ENCODE measurements around the gene KCP.

Gene KCP

GRCh38 chr7:128849804-128850490, 60.6 kb downstream of the KCP start:
- TF ChIP-seq POLR2AphosphoS5 (IDR thresholded peaks at IDR 0.05; ENCODE audit: low read depth) (no peak), GABPA (IDR thresholded peaks at IDR 0.05; ENCODE audit: low read depth) (no peak), REST (IDR thresholded peaks at IDR 0.05; ENCODE audit: insufficient replicate concordance, low read depth) (no peak), SPI1 (IDR thresholded peaks at IDR 0.05; ENCODE audit: borderline replicate concordance, low read depth) (no peak)
- Histone ChIP-seq H3K4me3 (replicated peaks; ENCODE audit: insufficient read depth, low read length) (no peak overlapping the region), H3K27me3 (ENCODE audit: insufficient read depth, poor library complexity, severe bottlenecking) (peaks cover 20% of the 10 kb centered on the region), H3K27ac (replicated peaks) (no peak overlapping the region)
- no peak for DNase-seq (ENCODE audit: low read depth in 1 of 2, low spot score in 1 of 2)

GRCh38 chr7:128849156-128849515, 61.4 kb downstream of the KCP start:
- H3K4me3 ChIP-seq (replicated peaks; ENCODE audit: insufficient read depth, low read length): no peak overlapping the region
- H3K27ac ChIP-seq (replicated peaks): no peak overlapping the region
- no peak for DNase-seq (ENCODE audit: low read depth in 1 of 2, low spot score in 1 of 2)
- TF ChIP-seq GABPA (IDR thresholded peaks at IDR 0.05; ENCODE audit: low read depth) (no peak), SPI1 (IDR thresholded peaks at IDR 0.05; ENCODE audit: borderline replicate concordance, low read depth) (no peak), POLR2AphosphoS5 (IDR thresholded peaks at IDR 0.05; ENCODE audit: low read depth) (no peak), REST (IDR thresholded peaks at IDR 0.05; ENCODE audit: insufficient replicate concordance, low read depth) (no peak), CTCF (IDR thresholded peaks at IDR 0.05; ENCODE audit: insufficient read depth, low read length) (no peak)
- H3K27me3 ChIP-seq (ENCODE audit: insufficient read depth, poor library complexity, severe bottlenecking): peaks cover 12% of the 10 kb centered on the region

- TF ChIP-seq CTCF (IDR thresholded peaks at IDR 0.05; ENCODE audit: insufficient read depth, low read length) (no peak), REST (IDR thresholded peaks at IDR 0.05; ENCODE audit: insufficient replicate concordance, low read depth) (no peak), POLR2AphosphoS5 (IDR thresholded peaks at IDR 0.05; ENCODE audit: low read depth) (no peak), SPI1 (IDR thresholded peaks at IDR 0.05; ENCODE audit: borderline replicate concordance, low read depth) (no peak), GABPA (IDR thresholded peaks at IDR 0.05; ENCODE audit: low read depth) (no peak)
- H3K27ac ChIP-seq (replicated peaks): no peak overlapping the region
- no peak overlapping the region for H3K4me3 ChIP-seq (replicated peaks; ENCODE audit: insufficient read depth, low read length)
- H3K27me3 ChIP-seq (ENCODE audit: insufficient read depth, poor library complexity, severe bottlenecking): peaks cover 6% of the 10 kb centered on the region
- no peak for DNase-seq (ENCODE audit: low read depth in 1 of 2, low spot score in 1 of 2)
Measured at GRCh38 chr7:128848289-128849155, 62.0 kb downstream of the KCP start.
